ENCODE results near the gene SMG9.

GRCh38 chr19:43778651-43779050 is 23.9 kb upstream of the SMG9 start:
- TF ChIP-seq CTCF (IDR thresholded peaks at IDR 0.05; ENCODE audit: insufficient read depth, low read depth, low read length), result no peak
- no peak for TF ChIP-seq EZH2 (IDR thresholded peaks at IDR 0.05; ENCODE audit: insufficient read depth, low read length)

Measured in astrocyte (in vitro differentiated cells and primary cell).